ENCODE data around the gene WDR4.
"Not testable (repeated sequence)": the region's sequence is repeated elsewhere in the genome, so short reads cannot be mapped to it uniquely, and the experiment has no call there.

Gene WDR4

DNA sequence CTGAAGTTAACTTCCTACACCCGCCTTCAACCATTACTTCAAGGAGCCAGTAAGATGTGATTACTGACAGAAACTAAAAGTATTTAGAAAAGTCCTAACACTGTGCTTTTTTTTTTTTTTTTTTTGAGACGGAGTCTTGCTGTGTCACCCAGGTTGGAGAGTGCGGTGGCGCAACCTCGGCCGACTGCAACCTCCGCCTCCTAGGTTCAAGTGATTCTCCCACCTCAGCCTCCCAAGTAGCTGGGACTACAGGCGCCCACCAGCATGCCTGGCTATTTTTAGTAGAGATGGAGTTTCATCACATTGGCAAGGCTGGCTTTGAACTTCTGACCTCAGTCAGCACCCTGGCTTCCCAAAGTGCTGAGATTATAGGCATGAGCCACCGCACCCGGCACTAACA, 3.5 kb downstream of the WDR4 start:
- not testable (repeated sequence) for DNase-seq

- DNase-seq: no peak
These were observed 6.2 kb downstream of the WDR4 start for GRCh38 chr21:42873096-42873495.

DNA sequence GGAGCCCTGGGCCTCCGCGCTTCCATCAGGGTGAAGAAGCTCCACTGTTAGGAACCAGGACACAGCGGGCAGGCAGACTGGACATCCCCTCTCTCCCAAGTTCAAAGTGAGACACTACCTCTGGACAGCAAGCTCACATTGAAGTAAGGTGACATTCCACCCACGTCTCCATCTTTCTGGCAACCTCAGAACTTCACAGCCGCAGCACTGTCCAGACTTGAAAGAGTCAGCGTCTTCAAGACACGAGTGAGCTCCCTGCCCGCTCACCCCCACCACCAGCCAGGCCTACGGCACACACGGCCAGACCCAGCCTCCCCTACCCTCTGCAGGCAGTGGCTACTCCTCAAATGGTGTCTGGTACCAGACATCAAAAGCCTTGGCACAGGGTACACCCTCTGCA, 11.1 kb downstream of the WDR4 start:
- no peak for DNase-seq

GRCh38 chr21:42865776-42866160, 13.6 kb downstream of the WDR4 start:
- no peak for DNase-seq

GRCh38 chr21:42864815-42865775, 14.2 kb downstream of the WDR4 start:
- DNase-seq: no peak

GRCh38 chr21:42864286-42864685, 15.1 kb downstream of the WDR4 start:
- no peak for DNase-seq

DNA sequence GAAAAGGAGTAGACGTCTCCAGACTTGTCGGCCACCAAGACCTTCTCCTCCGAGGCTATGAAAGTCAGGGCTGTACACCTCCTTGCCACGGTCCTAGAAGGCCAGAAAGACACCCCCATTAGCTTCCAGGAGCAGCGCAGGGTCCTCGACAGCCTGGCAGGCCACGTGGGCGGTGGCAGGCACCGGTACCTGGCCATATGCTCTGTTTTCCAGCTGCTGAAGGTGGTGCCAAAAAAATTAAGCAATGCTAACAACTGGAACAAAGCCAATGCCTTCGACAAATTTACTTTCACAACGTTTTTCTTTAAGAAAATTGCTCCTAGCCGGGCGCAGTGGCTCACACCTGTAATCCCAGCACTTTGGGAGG, 15.9 kb downstream of the WDR4 start:
- DNase-seq: no peak

DNA sequence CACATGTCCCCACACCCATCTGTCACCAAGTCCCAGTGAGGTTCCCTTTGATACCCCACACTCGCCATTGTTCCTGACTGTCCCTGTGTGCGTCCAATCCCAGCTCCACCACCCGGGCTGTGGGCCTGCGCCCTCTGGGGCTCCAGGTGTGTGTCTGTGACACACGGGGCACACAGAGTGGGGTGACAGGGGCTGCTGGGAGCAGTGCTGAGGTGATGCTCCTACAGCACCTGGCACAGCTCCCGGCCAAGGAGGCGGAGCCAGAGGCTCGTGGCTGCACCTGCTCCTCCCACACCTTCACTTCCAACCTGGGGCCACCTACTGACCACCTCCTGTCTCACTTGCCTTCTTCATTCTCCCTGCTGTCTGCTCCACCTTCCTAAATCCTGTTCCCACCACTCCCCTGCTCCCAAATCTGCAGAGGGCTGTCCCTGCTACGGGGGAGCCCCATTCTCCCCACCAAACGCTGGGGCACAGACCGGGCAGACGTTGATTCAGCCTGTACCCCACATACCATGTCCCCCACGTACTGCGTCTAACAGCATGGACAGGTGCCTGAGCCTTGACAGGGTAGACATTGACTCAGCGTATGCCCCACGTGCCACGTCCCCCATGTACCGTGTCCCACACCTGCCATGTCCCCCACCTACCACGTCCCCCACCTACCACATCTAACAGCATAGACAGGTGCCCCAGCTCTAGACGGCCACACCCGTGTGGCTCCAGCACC, 16.4 kb downstream of the WDR4 start:
- DNase-seq: no peak

DNA sequence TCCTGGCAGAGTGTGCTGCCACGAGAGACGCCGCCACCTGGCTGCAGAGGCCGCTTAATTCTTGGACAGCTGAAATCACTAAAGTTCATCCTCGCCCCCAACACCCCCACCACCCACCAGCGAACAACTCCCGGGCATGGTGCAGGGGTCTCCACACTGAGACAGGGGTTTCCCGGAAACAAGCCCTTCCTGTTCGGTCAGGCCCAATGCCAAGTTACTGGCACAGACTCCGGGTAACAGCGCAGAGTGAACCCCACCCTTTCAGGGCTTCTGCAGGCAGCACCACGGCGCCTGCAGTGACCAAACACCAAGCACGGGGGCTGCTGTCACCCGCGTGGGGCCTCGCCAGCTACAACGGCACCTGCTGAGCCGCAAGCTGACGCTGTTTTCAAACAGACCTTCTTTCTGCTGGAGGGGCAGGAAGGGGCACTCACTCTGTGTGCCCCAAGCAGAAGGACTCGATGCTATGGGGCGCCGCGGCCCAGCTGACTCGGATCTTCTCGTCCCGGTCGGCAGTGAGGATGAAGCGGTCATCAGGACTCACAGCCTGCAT, 17.4 kb downstream of the WDR4 start:
- DNase-seq: no peak

DNA sequence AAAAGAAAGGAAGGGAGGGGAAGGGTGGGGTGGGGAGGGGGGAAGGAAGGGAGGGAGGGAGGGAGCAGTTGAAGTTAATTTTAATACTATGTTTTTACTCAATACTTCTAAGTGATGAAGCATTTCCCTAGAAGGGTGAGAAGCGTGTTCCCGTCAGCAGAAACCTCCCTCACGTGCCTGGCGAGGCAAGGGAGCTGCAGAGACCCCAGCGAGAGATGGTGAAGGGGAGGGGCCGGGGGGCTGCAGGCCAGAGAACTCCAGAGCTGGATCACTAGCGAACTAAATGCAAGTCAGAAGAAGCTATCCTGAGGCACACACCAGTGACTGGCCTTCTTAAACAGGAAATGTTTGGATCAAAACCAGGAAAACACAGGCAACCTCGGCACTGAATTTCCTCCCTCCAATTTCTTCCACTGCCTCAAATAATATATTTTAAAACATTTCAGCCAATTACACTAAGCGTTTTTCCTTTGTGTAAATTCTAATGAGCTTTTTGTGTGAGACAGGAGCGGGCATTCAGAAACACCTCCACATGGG, 18.0 kb downstream of the WDR4 start:
- DNase-seq: no peak

DNA sequence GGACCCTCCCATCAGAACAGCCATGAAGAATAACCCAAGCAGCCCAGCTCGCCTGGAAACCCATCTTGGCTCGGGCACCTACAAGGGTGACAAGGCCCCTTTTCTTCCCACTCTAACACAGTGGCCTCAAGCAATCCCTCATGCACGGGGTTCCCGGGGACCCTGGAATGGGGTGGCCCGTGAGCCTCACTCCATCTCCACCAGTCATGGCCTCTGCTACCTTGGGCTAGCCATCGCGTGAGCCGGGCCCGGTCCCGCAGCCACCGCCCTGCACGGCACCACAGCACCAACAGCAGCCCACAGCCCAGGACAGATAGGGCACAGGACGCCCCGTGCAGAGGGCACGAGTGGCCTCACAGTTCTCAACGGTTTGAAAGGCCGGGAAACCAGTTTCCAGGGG, 19.0 kb downstream of the WDR4 start:
- DNase-seq: no peak

DNA sequence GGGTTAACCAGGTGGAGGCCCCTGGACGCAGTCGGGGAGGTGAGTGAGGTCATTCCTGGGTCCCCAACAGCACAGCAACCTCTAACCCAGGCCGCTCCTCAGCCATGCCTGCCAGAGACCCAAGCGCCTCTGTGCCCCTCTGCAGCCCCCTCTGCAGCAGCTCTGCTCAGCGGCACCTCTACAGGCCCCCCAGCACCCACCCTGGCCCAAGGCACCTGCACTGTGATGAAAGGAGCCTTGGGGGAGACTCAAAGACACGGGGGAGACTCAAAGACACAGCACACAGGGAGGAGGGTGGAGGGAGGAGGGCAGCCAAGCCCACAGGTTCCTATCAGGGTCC, 19.5 kb downstream of the WDR4 start:
- DNase-seq: no peak

GRCh38 chr21:42858957-42859890, 20.1 kb downstream of the WDR4 start:
- DNase-seq: no peak

DNA sequence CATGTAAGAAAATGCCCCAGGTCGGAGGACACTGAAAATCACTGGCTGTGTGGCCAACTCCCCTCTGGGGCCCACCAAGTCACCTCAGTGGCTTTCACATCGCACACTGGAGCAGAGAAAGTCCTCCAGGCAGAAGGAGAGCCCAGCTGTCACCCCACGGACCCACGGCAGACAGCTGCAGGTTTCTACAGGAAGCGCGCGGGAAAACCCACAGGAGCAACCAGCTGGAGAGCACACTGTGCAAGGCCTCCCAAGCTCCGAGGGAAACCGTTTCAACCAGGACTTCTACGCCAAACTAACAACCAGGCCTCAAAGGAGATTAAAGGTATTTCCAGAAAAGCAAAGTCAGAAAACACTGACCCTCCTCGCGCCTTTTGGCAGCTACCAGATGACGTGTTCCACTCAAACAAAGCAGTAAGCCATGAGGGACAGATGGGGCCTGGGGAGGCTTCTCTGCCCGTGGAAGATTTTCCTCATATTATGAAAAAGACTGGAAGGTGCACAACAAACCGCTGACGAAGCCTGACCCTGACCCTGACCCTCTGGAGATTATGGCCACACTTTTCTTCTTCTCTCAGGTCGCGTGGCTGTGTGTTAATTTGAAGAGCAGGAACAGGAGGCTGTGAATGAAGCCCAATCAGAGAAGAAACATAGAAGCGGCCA, 21.0 kb downstream of the WDR4 start:
- DNase-seq: no peak

GRCh38 chr21:42857216-42857615, 22.1 kb downstream of the WDR4 start:
- DNase-seq: no peak

DNA sequence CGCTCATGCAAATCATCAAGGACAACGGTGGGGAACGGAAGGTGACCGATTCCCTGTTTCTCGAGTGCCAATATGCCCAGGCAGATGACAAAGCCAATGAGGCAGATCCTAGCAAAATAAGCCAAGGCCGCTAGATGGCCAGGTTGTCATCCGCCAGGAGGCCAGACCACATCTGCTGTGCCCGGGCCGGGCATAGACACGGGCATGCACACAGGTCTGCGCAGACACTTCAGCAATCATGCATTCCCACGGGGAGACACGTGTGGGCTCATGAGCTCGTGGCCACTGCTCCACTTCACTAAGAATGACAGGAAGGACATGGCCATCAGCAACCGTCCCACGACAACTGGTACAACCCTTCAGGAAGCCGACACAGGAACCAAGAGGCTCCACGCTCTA, 23.4 kb downstream of the WDR4 start:
- no peak for DNase-seq

GRCh38 chr21:42855171-42855936, 24.0 kb downstream of the WDR4 start:
- no peak for DNase-seq

GRCh38 chr21:42854246-42855010, 24.9 kb downstream of the WDR4 start:
- no peak for DNase-seq

DNA sequence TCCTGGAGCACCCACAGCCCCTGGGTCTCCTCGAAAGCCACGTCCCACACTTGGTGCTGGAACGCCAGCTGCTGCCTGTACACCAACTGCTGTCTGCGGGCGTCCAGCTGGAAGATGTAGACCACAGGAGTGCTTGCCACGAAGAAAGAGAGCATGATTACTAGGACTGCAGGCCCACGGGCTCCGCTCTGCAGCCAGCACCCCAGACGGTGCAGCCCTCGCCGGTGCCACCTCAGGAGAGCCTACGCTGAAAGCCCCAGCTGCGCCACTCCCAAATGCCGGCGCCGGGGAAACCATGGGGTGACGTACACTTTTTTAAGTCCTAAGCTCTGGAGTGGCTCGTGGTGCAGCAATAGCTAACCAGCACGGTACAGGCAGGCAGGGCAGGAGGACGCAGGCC, 25.7 kb downstream of the WDR4 start:
- no peak for DNase-seq

GRCh38 chr21:42852925-42853570, 26.3 kb downstream of the WDR4 start:
- no peak for DNase-seq
